ENCODE data around the gene CD274.
A peak's percentile ranks its signal among the peaks of the same experiment; 100 is the strongest.

Gene CD274

DNA sequence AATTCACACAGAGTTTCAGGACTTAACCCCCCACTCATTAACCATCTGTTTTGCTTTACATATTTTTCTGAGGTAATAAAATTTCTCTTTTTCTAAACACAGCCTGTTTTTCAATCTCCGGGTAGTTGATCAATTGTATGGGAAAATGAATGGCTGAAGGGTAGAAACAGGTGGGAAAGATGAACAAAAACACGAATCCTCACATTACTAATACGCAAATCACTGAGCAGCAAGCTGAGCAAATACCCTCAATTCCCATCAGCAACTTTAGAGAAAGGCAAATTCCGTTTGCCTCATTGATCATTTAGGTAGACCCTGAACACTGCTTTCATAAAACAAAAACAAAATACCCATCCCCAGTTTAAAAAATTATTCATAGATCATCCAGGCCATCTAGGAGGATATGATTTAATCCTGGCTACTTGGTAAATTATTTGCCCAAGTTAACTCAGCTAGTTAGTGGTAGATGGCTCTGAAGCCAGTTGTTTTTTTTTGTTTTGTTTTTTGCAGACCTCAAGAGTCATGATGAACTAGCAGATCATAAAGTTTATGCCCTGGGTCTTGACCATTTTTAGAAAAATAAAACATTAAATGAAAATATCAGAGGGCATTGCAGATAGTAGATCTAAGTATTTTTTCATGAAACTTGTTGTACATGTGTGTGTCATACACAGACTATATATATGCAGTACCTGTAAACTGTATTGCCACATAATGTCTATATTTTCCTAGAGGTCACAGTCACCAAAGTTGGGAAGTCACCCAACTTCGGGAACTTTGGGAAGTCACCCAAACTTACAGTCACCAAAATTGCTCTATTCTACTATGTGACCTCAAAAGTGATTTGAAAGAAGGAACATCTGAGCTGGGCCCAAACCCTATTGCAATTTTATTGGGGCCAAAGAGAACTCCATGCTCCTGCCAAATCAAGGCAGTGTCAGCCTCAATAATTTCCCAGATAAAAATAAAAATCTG lies 1.6 kb upstream of the CD274 start:
- Histone ChIP-seq H3K9me3 (ENCODE audit: insufficient read depth, low read depth, low read length) (no peaks in the 10 kb centered on the region), H3K9me2 (replicated peaks; ENCODE audit: low read depth, low read length) (no peaks in the 10 kb centered on the region), H3K4me3 (ENCODE audit: low read length, poor library complexity, severe bottlenecking) (no peak overlapping the region), H3K79me2 (ENCODE audit: insufficient read depth, low read length) (no peaks in the 10 kb centered on the region), H3K36me3 (ENCODE audit: insufficient read depth, low read length) (no peaks in the 10 kb centered on the region), H3K9ac (ENCODE audit: low read depth, low read length, poor library complexity, severe bottlenecking) (no peak overlapping the region), H2AFZ (ENCODE audit: low read length) (peak overlapping the region; percentile 84; the same call in 1 of the 2 replicates), H3K4me2 (ENCODE audit: low read depth, low read length, poor library complexity, severe bottlenecking) (peak overlapping the region; percentile 84), H3F3A (ENCODE audit: low read depth) (no peaks in the 10 kb centered on the region), H3K4me1 (ENCODE audit: insufficient read depth, low read length, poor library complexity, severe bottlenecking) (peaks cover 29% of the 10 kb centered on the region), H3K27me3 (ENCODE audit: insufficient read depth, low read length, poor library complexity, severe bottlenecking) (no peaks in the 10 kb centered on the region), H4K20me1 (ENCODE audit: insufficient read depth, low read length, poor library complexity, severe bottlenecking) (no peaks in the 10 kb centered on the region)
- TF ChIP-seq, protein P1, sequence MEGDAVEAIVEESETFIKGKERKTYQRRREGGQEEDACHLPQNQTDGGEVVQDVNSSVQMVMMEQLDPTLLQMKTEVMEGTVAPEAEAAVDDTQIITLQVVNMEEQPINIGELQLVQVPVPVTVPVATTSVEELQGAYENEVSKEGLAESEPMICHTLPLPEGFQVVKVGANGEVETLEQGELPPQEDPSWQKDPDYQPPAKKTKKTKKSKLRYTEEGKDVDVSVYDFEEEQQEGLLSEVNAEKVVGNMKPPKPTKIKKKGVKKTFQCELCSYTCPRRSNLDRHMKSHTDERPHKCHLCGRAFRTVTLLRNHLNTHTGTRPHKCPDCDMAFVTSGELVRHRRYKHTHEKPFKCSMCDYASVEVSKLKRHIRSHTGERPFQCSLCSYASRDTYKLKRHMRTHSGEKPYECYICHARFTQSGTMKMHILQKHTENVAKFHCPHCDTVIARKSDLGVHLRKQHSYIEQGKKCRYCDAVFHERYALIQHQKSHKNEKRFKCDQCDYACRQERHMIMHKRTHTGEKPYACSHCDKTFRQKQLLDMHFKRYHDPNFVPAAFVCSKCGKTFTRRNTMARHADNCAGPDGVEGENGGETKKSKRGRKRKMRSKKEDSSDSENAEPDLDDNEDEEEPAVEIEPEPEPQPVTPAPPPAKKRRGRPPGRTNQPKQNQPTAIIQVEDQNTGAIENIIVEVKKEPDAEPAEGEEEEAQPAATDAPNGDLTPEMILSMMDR (conservative IDR thresholded peaks at IDR 0.05; ENCODE audit: low read length), result no peak
- TF ChIP-seq EZH2phosphoT487 (IDR thresholded peaks at IDR 0.05; ENCODE audit: borderline replicate concordance), result no peak

DNA sequence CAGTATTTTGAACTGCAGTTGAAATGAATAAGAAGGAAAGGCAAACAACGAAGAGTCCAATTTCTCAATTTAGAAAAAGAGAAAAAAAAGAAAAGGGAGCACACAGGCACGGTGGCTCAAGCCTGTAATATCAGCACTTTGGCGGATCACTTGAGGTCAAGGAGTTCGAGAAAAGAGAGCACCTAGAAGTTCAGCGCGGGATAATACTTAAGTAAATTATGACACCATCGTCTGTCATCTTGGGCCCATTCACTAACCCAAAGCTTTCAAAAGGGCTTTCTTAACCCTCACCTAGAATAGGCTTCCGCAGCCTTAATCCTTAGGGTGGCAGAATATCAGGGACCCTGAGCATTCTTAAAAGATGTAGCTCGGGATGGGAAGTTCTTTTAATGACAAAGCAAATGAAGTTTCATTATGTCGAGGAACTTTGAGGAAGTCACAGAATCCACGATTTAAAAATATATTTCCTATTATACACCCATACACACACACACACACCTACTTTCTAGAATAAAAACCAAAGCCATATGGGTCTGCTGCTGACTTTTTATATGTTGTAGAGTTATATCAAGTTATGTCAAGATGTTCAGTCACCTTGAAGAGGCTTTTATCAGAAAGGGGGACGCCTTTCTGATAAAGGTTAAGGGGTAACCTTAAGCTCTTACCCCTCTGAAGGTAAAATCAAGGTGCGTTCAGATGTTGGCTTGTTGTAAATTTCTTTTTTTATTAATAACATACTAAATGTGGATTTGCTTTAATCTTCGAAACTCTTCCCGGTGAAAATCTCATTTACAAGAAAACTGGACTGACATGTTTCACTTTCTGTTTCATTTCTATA lies 602 bp upstream of the CD274 start:
- H3K4me1 ChIP-seq (ENCODE audit: insufficient read depth, low read length, poor library complexity, severe bottlenecking), result peaks cover 29% of the 10 kb centered on the region
- H2AFZ ChIP-seq (ENCODE audit: low read length), result peak overlapping the region; percentile 84
- peak overlapping the region; percentile 71 for H3K9ac ChIP-seq (ENCODE audit: low read depth, low read length, poor library complexity, severe bottlenecking)
- no peaks in the 10 kb centered on the region for H3K9me2 ChIP-seq (replicated peaks; ENCODE audit: low read depth, low read length)
- no peaks in the 10 kb centered on the region for H3K9me3 ChIP-seq (ENCODE audit: insufficient read depth, low read depth, low read length)
- H3K36me3 ChIP-seq (ENCODE audit: insufficient read depth, low read length), result no peaks in the 10 kb centered on the region
- no peak for TF ChIP-seq EZH2phosphoT487 (IDR thresholded peaks at IDR 0.05; ENCODE audit: borderline replicate concordance)
- TF ChIP-seq, protein P1 (conservative IDR thresholded peaks at IDR 0.05; ENCODE audit: low read length), result no peak
- peak overlapping the region; percentile 84 for H3K4me2 ChIP-seq (ENCODE audit: low read depth, low read length, poor library complexity, severe bottlenecking)
- no peaks in the 10 kb centered on the region for H3F3A ChIP-seq (ENCODE audit: low read depth)
- no peaks in the 10 kb centered on the region for H4K20me1 ChIP-seq (ENCODE audit: insufficient read depth, low read length, poor library complexity, severe bottlenecking)
- peak overlapping the region; percentile 84 for H3K4me3 ChIP-seq (ENCODE audit: low read length, poor library complexity, severe bottlenecking)
- no peaks in the 10 kb centered on the region for H3K79me2 ChIP-seq (ENCODE audit: insufficient read depth, low read length)
- no peaks in the 10 kb centered on the region for H3K27me3 ChIP-seq (ENCODE audit: insufficient read depth, low read length, poor library complexity, severe bottlenecking)

DNA sequence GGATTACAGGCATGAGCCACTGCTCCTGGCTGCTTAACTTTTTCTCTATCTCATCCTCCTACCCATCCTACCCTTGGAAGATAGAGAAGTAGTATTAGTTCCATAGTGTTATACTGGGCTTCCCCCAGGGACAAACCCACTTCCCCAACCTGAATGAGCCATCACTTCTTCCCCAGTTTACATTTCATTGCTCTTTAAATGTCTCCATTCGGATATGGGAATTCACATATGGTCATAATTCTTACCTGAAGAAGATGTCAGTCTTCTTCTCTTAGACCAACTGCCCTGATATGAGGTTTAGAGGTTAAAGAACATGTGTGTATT lies 1.9 kb downstream of the CD274 start:
- Histone ChIP-seq H3K36me3 (ENCODE audit: insufficient read depth, low read length) (no peaks in the 10 kb centered on the region), H3K79me2 (ENCODE audit: insufficient read depth, low read length) (no peaks in the 10 kb centered on the region), H3K27me3 (ENCODE audit: insufficient read depth, low read length, poor library complexity, severe bottlenecking) (no peaks in the 10 kb centered on the region), H3K9me3 (ENCODE audit: insufficient read depth, low read depth, low read length) (no peaks in the 10 kb centered on the region), H2AFZ (ENCODE audit: low read length) (no peak overlapping the region), H3K4me1 (ENCODE audit: insufficient read depth, low read length, poor library complexity, severe bottlenecking) (peaks cover 21% of the 10 kb centered on the region), H3K4me2 (ENCODE audit: low read depth, low read length, poor library complexity, severe bottlenecking) (no peak overlapping the region), H3K9ac (ENCODE audit: low read depth, low read length, poor library complexity, severe bottlenecking) (no peak overlapping the region), H4K20me1 (ENCODE audit: insufficient read depth, low read length, poor library complexity, severe bottlenecking) (no peaks in the 10 kb centered on the region), H3K9me2 (replicated peaks; ENCODE audit: low read depth, low read length) (no peaks in the 10 kb centered on the region), H3K4me3 (ENCODE audit: low read length, poor library complexity, severe bottlenecking) (no peak overlapping the region), H3F3A (ENCODE audit: low read depth) (no peaks in the 10 kb centered on the region)
- TF ChIP-seq, protein P1 (conservative IDR thresholded peaks at IDR 0.05; ENCODE audit: low read length), result no peak
- TF ChIP-seq EZH2phosphoT487 (IDR thresholded peaks at IDR 0.05; ENCODE audit: borderline replicate concordance), result no peak
